Measurements from ENCODE around the gene FIBP. TPM values are rescaled to one million over a fixed set of nuclear protein-coding genes. Genes with fewer than 3 reads are reported as not detected.

The FIBP gene
- total RNA-seq, 1 experiment from 2014 or later = 139 TPM

- Histone ChIP-seq H3K27me3 (ENCODE audit: control insufficient read depth, insufficient read depth, low read length) (no peaks in the 10 kb centered on the region), H3K4me3 (ENCODE audit: insufficient read depth, low read depth, low read length) (peak within 1 kb of the TSS; percentile 90), H3K36me3 (replicated peaks; ENCODE audit: control insufficient read depth, insufficient read depth, low read length) (no peaks in the 10 kb centered on the region; the same call in none of the 2 replicates)
- no peak for DNase-seq
Measured at GRCh38 chr11:65918211-65919140, 30.2 kb upstream of the FIBP start, which contains the start of gene C11orf68. C11orf68 (minus strand) TSS chr11:65919062; CDS start chr11:65919031, 31 bp downstream.

GRCh38 chr11:65917434-65918210 is 29.4 kb upstream of the FIBP start:
- H3K4me3 ChIP-seq (ENCODE audit: insufficient read depth, low read depth, low read length) = peak overlapping the region; percentile 90
- DNase-seq = no peak
- H3K27me3 ChIP-seq (ENCODE audit: control insufficient read depth, insufficient read depth, low read length) = no peaks in the 10 kb centered on the region
- H3K36me3 ChIP-seq (replicated peaks; ENCODE audit: control insufficient read depth, insufficient read depth, low read length) = no peaks in the 10 kb centered on the region; the same call in none of the 2 replicates

- Histone ChIP-seq H3K4me3 (ENCODE audit: insufficient read depth, low read depth, low read length) (no peak overlapping the region), H3K36me3 (replicated peaks; ENCODE audit: control insufficient read depth, insufficient read depth, low read length) (no peaks in the 10 kb centered on the region; the same call in 1 of the 2 replicates), H3K27me3 (ENCODE audit: control insufficient read depth, insufficient read depth, low read length) (no peaks in the 10 kb centered on the region)
- DNase-seq = no peak
Measured at GRCh38 chr11:65917077-65917433, 28.8 kb upstream of the FIBP start.

- no peak for DNase-seq
- H3K36me3 ChIP-seq (replicated peaks; ENCODE audit: control insufficient read depth, insufficient read depth, low read length) = no peaks in the 10 kb centered on the region; the same call in 1 of the 2 replicates
- H3K27me3 ChIP-seq (ENCODE audit: control insufficient read depth, insufficient read depth, low read length) = no peaks in the 10 kb centered on the region
- H3K4me3 ChIP-seq (ENCODE audit: insufficient read depth, low read depth, low read length) = no peak overlapping the region; the same call in 1 of the 2 replicates
Measured at GRCh38 chr11:65916391-65916790, 28.1 kb upstream of the FIBP start.

GRCh38 chr11:65915821-65916251 is 27.6 kb upstream of the FIBP start:
- no peaks in the 10 kb centered on the region; the same call in 1 of the 2 replicates for H3K36me3 ChIP-seq (replicated peaks; ENCODE audit: control insufficient read depth, insufficient read depth, low read length)
- peak; percentile 77 for DNase-seq
- no peaks in the 10 kb centered on the region for H3K27me3 ChIP-seq (ENCODE audit: control insufficient read depth, insufficient read depth, low read length)
- H3K4me3 ChIP-seq (ENCODE audit: insufficient read depth, low read depth, low read length) = peak overlapping the region; percentile 22

- DNase-seq = no peak
- H3K4me3 ChIP-seq (ENCODE audit: insufficient read depth, low read depth, low read length) = peak overlapping the region; percentile 22; the same call in 1 of the 2 replicates
Measured at GRCh38 chr11:65915101-65915820, 27.0 kb upstream of the FIBP start.

GRCh38 chr11:65912845-65913244 is 24.6 kb upstream of the FIBP start:
- Histone ChIP-seq H3K36me3 (replicated peaks; ENCODE audit: control insufficient read depth, insufficient read depth, low read length) (no peaks in the 10 kb centered on the region), H3K4me3 (ENCODE audit: insufficient read depth, low read depth, low read length) (no peak overlapping the region), H3K27me3 (ENCODE audit: control insufficient read depth, insufficient read depth, low read length) (no peaks in the 10 kb centered on the region; the same call in 1 of the 2 replicates)
- peak; percentile 35 for DNase-seq

More at GRCh38 chr11:65915101-65915820, 27.0 kb upstream of the FIBP start:
- Histone ChIP-seq H3K36me3 (replicated peaks; ENCODE audit: control insufficient read depth, insufficient read depth, low read length) (no peaks in the 10 kb centered on the region), H3K27me3 (ENCODE audit: control insufficient read depth, insufficient read depth, low read length) (no peaks in the 10 kb centered on the region)

- peak; percentile 89 for DNase-seq
- Histone ChIP-seq H3K27me3 (ENCODE audit: control insufficient read depth, insufficient read depth, low read length) (no peaks in the 10 kb centered on the region; the same call in 1 of the 2 replicates), H3K36me3 (replicated peaks; ENCODE audit: control insufficient read depth, insufficient read depth, low read length) (no peaks in the 10 kb centered on the region), H3K4me3 (ENCODE audit: insufficient read depth, low read depth, low read length) (no peak overlapping the region)
Measured at GRCh38 chr11:65911682-65912568, 23.7 kb upstream of the FIBP start.

GRCh38 chr11:65907878-65908277 is 19.6 kb upstream of the FIBP start:
- Histone ChIP-seq H3K36me3 (replicated peaks; ENCODE audit: control insufficient read depth, insufficient read depth, low read length) (no peaks in the 10 kb centered on the region), H3K4me3 (ENCODE audit: insufficient read depth, low read depth, low read length) (no peak overlapping the region), H3K27me3 (ENCODE audit: control insufficient read depth, insufficient read depth, low read length) (no peaks in the 10 kb centered on the region; the same call in none of the 2 replicates)
- DNase-seq = no peak

- peaks cover 8% of the 10 kb centered on the region for H3K27me3 ChIP-seq (ENCODE audit: control insufficient read depth, insufficient read depth, low read length)
- no peak for DNase-seq
- H3K36me3 ChIP-seq (replicated peaks; ENCODE audit: control insufficient read depth, insufficient read depth, low read length) = no peaks in the 10 kb centered on the region
- H3K4me3 ChIP-seq (ENCODE audit: insufficient read depth, low read depth, low read length) = no peak overlapping the region
Measured at GRCh38 chr11:65906602-65907001, 18.3 kb upstream of the FIBP start.

GRCh38 chr11:65903715-65904114 is 15.4 kb upstream of the FIBP start:
- Histone ChIP-seq H3K4me3 (ENCODE audit: insufficient read depth, low read depth, low read length) (no peak overlapping the region), H3K36me3 (replicated peaks; ENCODE audit: control insufficient read depth, insufficient read depth, low read length) (no peaks in the 10 kb centered on the region), H3K27me3 (ENCODE audit: control insufficient read depth, insufficient read depth, low read length) (peaks cover 30% of the 10 kb centered on the region)
- DNase-seq = no peak

GRCh38 chr11:65903068-65903481 is 14.8 kb upstream of the FIBP start:
- no peaks in the 10 kb centered on the region for H3K36me3 ChIP-seq (replicated peaks; ENCODE audit: control insufficient read depth, insufficient read depth, low read length)
- H3K27me3 ChIP-seq (ENCODE audit: control insufficient read depth, insufficient read depth, low read length) = peaks cover 36% of the 10 kb centered on the region
- DNase-seq = peak; percentile 76
- H3K4me3 ChIP-seq (ENCODE audit: insufficient read depth, low read depth, low read length) = no peak overlapping the region

- no peaks in the 10 kb centered on the region; the same call in 1 of the 2 replicates for H3K36me3 ChIP-seq (replicated peaks; ENCODE audit: control insufficient read depth, insufficient read depth, low read length)
- H3K4me3 ChIP-seq (ENCODE audit: insufficient read depth, low read depth, low read length) = no peak overlapping the region; the same call in 1 of the 2 replicates
- DNase-seq = no peak
- peaks cover 36% of the 10 kb centered on the region for H3K27me3 ChIP-seq (ENCODE audit: control insufficient read depth, insufficient read depth, low read length)
Measured at GRCh38 chr11:65900899-65901180, 12.6 kb upstream of the FIBP start.

Measured in H7 (cell line).